ENCODE results near the gene KIAA1328. TPM values are rescaled to one million over a fixed set of nuclear protein-coding genes. Genes with fewer than 3 reads are reported as not detected.

KIAA1328 gene
- total and polyA plus RNA-seq, 9 of the 15 experiments (the other 6 are each of a cell fraction or from before 2014, with no cell fraction given), result 4.0 to 8.6 (median 7.4) TPM

DNA sequence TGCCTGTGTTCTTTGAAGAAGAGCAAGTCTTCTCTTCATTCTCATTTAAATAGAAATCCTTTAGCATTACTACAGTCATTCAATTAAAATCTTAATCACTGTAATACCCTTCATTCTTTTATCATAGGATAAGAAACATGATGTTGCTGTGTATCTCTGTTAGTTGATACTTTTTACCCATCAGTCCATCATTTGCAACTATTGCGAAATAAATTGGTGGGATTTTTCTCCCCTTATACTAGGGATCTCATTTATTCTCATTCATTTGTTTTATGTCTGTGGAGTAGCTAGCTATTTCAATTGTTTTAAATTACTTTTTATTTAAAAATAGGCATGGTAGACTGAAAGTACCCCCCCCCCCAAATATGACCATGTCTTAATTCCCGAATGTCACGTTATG, 235.3 kb downstream of the KIAA1328 start:
- Histone ChIP-seq H3K36me3 (ENCODE audit: control insufficient read depth, insufficient read depth, low read length) (no peaks in the 10 kb centered on the region), H3K4me2 (ENCODE audit: insufficient read depth, low read length) (no peak overlapping the region), H3K9ac (ENCODE audit: insufficient read depth in 1 of 2, low read depth in 2 of 2, low read length in 2 of 2) (no peak overlapping the region), H4K20me1 (replicated peaks; ENCODE audit: control insufficient read depth, insufficient read depth, low read length) (no peaks in the 10 kb centered on the region), H2AFZ (ENCODE audit: low read depth, low read length) (no peak overlapping the region), H3K27ac (ENCODE audit: extremely low read depth, low read depth, low read length) (no peak overlapping the region), H3K4me3 (no peak overlapping the region), H3K9me1 (ENCODE audit: control insufficient read depth, insufficient read depth, low read length) (no peaks in the 10 kb centered on the region), H3K27me3 (ENCODE audit: control insufficient read depth in 2 of 2, insufficient read depth in 2 of 2, low read length in 2 of 2) (no peaks in the 10 kb centered on the region), H3K4me1 (replicated peaks in 1 of 2; ENCODE audit: control insufficient read depth in 2 of 2, insufficient read depth in 2 of 2, low read length in 2 of 2) (no peaks in the 10 kb centered on the region), H3K79me2 (ENCODE audit: control insufficient read depth, insufficient read depth, low read length) (no peaks in the 10 kb centered on the region), H3K9me3 (replicated peaks; ENCODE audit: control insufficient read depth, insufficient read depth, low read depth, low read length) (no peaks in the 10 kb centered on the region)
- ATAC-seq (no peak), FAIRE-seq (no peak), DNase-seq (ENCODE audit: extremely low read depth in 1 of 4, low spot score in 3 of 4) (no peak)
- ChIA-PET POLR2A (no interaction called here), CTCF (ENCODE audit: low intra/inter-chr PET ratio) (no interaction called here)
- in situ Hi-C loops (cut with MboI), result no loop called here
- WGBS (ENCODE audit: insufficient coverage, low coverage, missing lambda C conversion rate), result 2% methylated on average over 3 of the region's 3 CpGs
- TF ChIP-seq, protein P1, sequence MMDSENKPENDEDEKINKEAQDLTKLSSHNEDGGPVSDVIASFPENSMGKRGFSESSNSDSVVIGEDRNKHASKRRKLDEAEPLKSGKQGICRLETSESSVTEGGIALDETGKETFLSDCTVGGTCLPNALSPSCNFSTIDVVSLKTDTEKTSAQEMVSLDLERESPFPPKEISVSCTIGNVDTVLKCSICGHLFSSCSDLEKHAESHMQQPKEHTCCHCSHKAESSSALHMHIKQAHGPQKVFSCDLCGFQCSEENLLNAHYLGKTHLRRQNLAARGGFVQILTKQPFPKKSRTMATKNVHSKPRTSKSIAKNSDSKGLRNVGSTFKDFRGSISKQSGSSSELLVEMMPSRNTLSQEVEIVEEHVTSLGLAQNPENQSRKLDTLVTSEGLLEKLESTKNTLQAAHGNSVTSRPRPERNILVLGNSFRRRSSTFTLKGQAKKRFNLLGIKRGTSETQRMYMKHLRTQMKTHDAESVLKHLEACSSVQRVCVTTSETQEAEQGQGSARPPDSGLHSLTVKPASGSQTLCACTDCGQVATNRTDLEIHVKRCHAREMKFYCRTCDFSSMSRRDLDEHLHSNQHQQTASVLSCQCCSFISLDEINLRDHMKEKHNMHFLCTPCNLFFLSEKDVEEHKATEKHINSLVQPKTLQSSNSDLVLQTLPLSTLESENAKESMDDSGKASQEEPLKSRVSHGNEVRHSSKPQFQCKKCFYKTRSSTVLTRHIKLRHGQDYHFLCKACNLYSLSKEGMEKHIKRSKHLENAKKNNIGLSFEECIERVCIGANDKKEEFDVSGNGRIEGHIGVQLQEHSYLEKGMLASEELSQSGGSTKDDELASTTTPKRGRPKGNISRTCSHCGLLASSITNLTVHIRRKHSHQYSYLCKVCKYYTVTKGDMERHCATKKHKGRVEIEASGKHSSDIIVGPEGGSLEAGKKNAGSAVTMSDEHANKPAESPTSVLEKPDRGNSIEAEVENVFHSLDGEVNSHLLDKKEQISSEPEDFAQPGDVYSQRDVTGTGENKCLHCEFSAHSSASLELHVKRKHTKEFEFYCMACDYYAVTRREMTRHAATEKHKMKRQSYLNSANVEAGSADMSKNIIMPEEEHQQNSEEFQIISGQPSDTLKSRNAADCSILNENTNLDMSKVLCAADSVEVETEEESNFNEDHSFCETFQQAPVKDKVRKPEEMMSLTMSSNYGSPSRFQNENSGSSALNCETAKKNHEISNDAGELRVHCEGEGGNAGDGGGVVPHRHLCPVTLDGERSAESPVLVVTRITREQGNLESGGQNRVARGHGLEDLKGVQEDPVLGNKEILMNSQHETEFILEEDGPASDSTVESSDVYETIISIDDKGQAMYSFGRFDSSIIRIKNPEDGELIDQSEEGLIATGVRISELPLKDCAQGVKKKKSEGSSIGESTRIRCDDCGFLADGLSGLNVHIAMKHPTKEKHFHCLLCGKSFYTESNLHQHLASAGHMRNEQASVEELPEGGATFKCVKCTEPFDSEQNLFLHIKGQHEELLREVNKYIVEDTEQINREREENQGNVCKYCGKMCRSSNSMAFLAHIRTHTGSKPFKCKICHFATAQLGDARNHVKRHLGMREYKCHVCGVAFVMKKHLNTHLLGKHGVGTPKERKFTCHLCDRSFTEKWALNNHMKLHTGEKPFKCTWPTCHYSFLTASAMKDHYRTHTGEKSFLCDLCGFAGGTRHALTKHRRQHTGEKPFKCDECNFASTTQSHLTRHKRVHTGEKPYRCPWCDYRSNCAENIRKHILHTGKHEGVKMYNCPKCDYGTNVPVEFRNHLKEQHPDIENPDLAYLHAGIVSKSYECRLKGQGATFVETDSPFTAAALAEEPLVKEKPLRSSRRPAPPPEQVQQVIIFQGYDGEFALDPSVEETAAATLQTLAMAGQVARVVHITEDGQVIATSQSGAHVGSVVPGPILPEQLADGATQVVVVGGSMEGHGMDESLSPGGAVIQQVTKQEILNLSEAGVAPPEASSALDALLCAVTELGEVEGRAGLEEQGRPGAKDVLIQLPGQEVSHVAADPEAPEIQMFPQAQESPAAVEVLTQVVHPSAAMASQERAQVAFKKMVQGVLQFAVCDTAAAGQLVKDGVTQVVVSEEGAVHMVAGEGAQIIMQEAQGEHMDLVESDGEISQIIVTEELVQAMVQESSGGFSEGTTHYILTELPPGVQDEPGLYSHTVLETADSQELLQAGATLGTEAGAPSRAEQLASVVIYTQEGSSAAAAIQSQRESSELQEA (IDR thresholded peaks at IDR 0.05; ENCODE audit: low read depth), result no peak
- TF ChIP-seq CEBPB (tag; IDR thresholded peaks at IDR 0.05) (peak; percentile 82), CEBPG (CRISPR knock-in tag; IDR thresholded peaks at IDR 0.05) (no peak), CEBPG (tag; conservative IDR thresholded peaks at IDR 0.05 in 1 of 2, IDR thresholded peaks at IDR 0.05 in 1 of 2) (peak in 1 of 2 experiments; percentile 86; a peak in 2 of 4 replicates), ZNF668 (CRISPR knock-in tag; IDR thresholded peaks at IDR 0.05) (no peak)
- intact Hi-C loops (cut with micrococcal nuclease), result no loop called here
- no TSS peak for BruUV-seq (replicated peaks)

Measured in K562 (cell line).